ENCODE results near the gene RAB3GAP1. TPM values are rescaled to one million over a fixed set of nuclear protein-coding genes. Genes with fewer than 3 reads are reported as not detected.

The RAB3GAP1 gene
- total and polyA plus RNA-seq, 2 donors (not counting 1 experiment from before 2014, with no cell fraction given): 15.6 to 62.2 TPM

- TF ChIP-seq EZH2 (IDR thresholded peaks at IDR 0.05; ENCODE audit: borderline replicate concordance, insufficient read depth, low read depth, low read length, poor library complexity, severe bottlenecking): no peak
- no peak for TF ChIP-seq CTCF (IDR thresholded peaks at IDR 0.05)
- no peaks in the 10 kb centered on the region for H3K36me3 ChIP-seq (replicated peaks in 1 of 2; ENCODE audit: control extremely low read depth in 1 of 2, control insufficient read depth in 1 of 2, extremely low read depth in 1 of 2, insufficient read depth in 2 of 2, low read length in 1 of 2)
- no peaks in the 10 kb centered on the region for H3K79me2 ChIP-seq (ENCODE audit: control insufficient read depth, insufficient read depth, low read length)
- no peaks in the 10 kb centered on the region for H4K20me1 ChIP-seq (ENCODE audit: control insufficient read depth, insufficient read depth, low read length, poor library complexity, severe bottlenecking)
- Mint-ChIP-seq H3K4me3 (no peak overlapping the region), H3K27me3 (peaks cover 8% of the 10 kb centered on the region), H3K4me1 (no peaks in the 10 kb centered on the region), H3K27ac (no peak overlapping the region), H3K9me3 (ENCODE audit: insufficient read depth) (no peaks in the 10 kb centered on the region)
- ChIA-PET POLR2A (no interaction called here), CTCF (interaction anchor here (0.7 kb wide), 1 partner anchor 67 kb away, joined by 3 read pairs; no protein-coding TSS in a partner anchor)
- WGBS (ENCODE audit: insufficient coverage): 93% methylated on average over 5 of the region's 5 CpGs
- no peak overlapping the region for H3K4me3 ChIP-seq (ENCODE audit: control extremely low read depth in 1 of 5, extremely low read depth in 1 of 5, insufficient read depth in 1 of 5, low read depth in 2 of 5, low read length in 4 of 5)
- no peak overlapping the region for H2AFZ ChIP-seq (ENCODE audit: insufficient read depth, low read depth, low read length, poor library complexity, severe bottlenecking)
- H3K4me2 ChIP-seq (replicated peaks; ENCODE audit: low read depth, low read length, poor library complexity, severe bottlenecking): no peak overlapping the region
- H3K4me1 ChIP-seq (ENCODE audit: control insufficient read depth in 2 of 2, insufficient read depth in 2 of 2, low read length in 2 of 2): no peaks in the 10 kb centered on the region
- DNase-seq (no peak), ATAC-seq (ENCODE audit: low read depth) (no peak)
- H3K27ac ChIP-seq (ENCODE audit: low read length in 2 of 2): no peak overlapping the region
- peaks cover 0 to 4% (median 0%) of the 10 kb centered on the region in 3 donors for H3K9me3 ChIP-seq (ENCODE audit: control extremely low read depth in 1 of 3, control insufficient read depth in 2 of 3, insufficient read depth in 1 of 3, low read length in 2 of 3)
- H3K9ac ChIP-seq (ENCODE audit: low read length): no peak overlapping the region
- intact Hi-C loops (cut with micrococcal nuclease): no loop called here
- H3K27me3 ChIP-seq (replicated peaks in 1 of 4; ENCODE audit: control extremely low read depth in 1 of 4, control insufficient read depth in 3 of 4, insufficient read depth in 4 of 4, low read length in 3 of 4): no peaks in the 10 kb centered on the region
These were observed 28.1 kb upstream of the RAB3GAP1 start for GRCh38 chr2:135023886-135024485.

- Histone ChIP-seq H3K27me3 (replicated peaks in 1 of 4; ENCODE audit: control extremely low read depth in 1 of 4, control insufficient read depth in 3 of 4, insufficient read depth in 4 of 4, low read length in 3 of 4) (no peaks in the 10 kb centered on the region), H3K9me3 (ENCODE audit: control extremely low read depth in 1 of 3, control insufficient read depth in 2 of 3, insufficient read depth in 1 of 3, low read length in 2 of 3) (no peaks in the 10 kb centered on the region), H3K4me2 (replicated peaks; ENCODE audit: low read depth, low read length, poor library complexity, severe bottlenecking) (no peak overlapping the region), H3K9ac (ENCODE audit: low read length) (no peak overlapping the region), H4K20me1 (ENCODE audit: control insufficient read depth, insufficient read depth, low read length, poor library complexity, severe bottlenecking) (no peaks in the 10 kb centered on the region), H3K4me1 (ENCODE audit: control insufficient read depth in 2 of 2, insufficient read depth in 2 of 2, low read length in 2 of 2) (no peaks in the 10 kb centered on the region), H3K4me3 (ENCODE audit: control extremely low read depth in 1 of 5, extremely low read depth in 1 of 5, insufficient read depth in 1 of 5, low read depth in 2 of 5, low read length in 4 of 5) (no peak overlapping the region), H3K27ac (ENCODE audit: low read length in 2 of 2) (no peak overlapping the region), H2AFZ (ENCODE audit: insufficient read depth, low read depth, low read length, poor library complexity, severe bottlenecking) (no peak overlapping the region), H3K79me2 (ENCODE audit: control insufficient read depth, insufficient read depth, low read length) (no peaks in the 10 kb centered on the region), H3K36me3 (replicated peaks in 1 of 2; ENCODE audit: control extremely low read depth in 1 of 2, control insufficient read depth in 1 of 2, extremely low read depth in 1 of 2, insufficient read depth in 2 of 2, low read length in 1 of 2) (no peaks in the 10 kb centered on the region)
- peaks cover 8% of the 10 kb centered on the region for H3K27me3 Mint-ChIP-seq
- no peak overlapping the region for H3K4me3 Mint-ChIP-seq
- POLR2A ChIA-PET: no interaction called here
- CTCF ChIA-PET: no interaction called here
- DNase-seq (no peak), ATAC-seq (ENCODE audit: low read depth) (no peak)
- intact Hi-C loops (cut with micrococcal nuclease): no loop called here
- no peak for TF ChIP-seq EZH2 (IDR thresholded peaks at IDR 0.05; ENCODE audit: borderline replicate concordance, insufficient read depth, low read depth, low read length, poor library complexity, severe bottlenecking)
- TF ChIP-seq CTCF (IDR thresholded peaks at IDR 0.05): no peak
- H3K9me3 Mint-ChIP-seq (ENCODE audit: insufficient read depth): no peaks in the 10 kb centered on the region
- H3K27ac Mint-ChIP-seq: no peak overlapping the region
- no peaks in the 10 kb centered on the region for H3K4me1 Mint-ChIP-seq
- no CpG with 5 or more reads among the region's 2 CpGs for WGBS (ENCODE audit: insufficient coverage)
These were observed 22.5 kb upstream of the RAB3GAP1 start for GRCh38 chr2:135029481-135030134.
